ENCODE results near the gene APOB. TPM values are rescaled to one million over a fixed set of nuclear protein-coding genes. Genes with fewer than 3 reads are reported as not detected.

Gene APOB, protein sequence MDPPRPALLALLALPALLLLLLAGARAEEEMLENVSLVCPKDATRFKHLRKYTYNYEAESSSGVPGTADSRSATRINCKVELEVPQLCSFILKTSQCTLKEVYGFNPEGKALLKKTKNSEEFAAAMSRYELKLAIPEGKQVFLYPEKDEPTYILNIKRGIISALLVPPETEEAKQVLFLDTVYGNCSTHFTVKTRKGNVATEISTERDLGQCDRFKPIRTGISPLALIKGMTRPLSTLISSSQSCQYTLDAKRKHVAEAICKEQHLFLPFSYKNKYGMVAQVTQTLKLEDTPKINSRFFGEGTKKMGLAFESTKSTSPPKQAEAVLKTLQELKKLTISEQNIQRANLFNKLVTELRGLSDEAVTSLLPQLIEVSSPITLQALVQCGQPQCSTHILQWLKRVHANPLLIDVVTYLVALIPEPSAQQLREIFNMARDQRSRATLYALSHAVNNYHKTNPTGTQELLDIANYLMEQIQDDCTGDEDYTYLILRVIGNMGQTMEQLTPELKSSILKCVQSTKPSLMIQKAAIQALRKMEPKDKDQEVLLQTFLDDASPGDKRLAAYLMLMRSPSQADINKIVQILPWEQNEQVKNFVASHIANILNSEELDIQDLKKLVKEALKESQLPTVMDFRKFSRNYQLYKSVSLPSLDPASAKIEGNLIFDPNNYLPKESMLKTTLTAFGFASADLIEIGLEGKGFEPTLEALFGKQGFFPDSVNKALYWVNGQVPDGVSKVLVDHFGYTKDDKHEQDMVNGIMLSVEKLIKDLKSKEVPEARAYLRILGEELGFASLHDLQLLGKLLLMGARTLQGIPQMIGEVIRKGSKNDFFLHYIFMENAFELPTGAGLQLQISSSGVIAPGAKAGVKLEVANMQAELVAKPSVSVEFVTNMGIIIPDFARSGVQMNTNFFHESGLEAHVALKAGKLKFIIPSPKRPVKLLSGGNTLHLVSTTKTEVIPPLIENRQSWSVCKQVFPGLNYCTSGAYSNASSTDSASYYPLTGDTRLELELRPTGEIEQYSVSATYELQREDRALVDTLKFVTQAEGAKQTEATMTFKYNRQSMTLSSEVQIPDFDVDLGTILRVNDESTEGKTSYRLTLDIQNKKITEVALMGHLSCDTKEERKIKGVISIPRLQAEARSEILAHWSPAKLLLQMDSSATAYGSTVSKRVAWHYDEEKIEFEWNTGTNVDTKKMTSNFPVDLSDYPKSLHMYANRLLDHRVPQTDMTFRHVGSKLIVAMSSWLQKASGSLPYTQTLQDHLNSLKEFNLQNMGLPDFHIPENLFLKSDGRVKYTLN (N-terminal part only)
- polyA plus RNA-seq (ENCODE audit: insufficient read length in 3 of 3): 1 to 10 TPM in 2 of 3 donors, under 1 TPM in 1; 0.90 to 2.2 (median 1.5) TPM

DNA sequence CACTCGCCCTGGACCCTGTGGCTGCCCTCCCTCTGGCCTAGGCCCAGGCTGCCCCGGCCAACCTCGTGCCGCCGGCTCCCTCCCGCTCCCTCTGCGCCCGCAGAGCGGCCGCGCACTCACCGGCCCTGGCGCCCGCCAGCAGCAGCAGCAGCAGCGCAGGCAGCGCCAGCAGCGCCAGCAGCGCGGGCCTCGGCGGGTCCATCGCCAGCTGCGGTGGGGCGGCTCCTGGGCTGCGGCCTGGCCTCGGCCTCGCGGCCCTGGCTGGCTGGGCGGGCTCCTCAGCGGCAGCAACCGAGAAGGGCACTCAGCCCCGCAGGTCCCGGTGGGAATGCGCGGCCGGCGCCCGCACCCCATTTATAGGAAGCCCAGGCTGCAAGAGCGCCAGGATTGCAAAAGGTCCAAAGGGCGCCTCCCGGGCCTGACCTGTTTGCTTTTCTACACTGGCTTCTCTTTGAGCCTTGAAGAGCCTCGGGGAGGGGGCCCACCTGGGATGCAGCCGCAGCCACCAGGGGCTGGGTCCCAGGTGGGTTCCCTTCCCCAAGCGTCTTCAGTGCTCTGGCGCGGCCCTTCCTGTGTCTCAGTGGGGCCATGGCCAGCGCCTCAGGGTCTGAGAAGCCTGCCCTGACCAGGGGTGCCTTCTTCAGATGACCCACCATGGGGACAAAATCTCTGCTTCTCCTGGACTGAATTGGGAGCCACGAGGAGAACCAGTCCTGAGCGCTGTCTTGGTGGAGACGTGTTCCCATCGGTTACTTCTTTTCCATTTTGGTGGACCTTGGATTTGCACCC is at the start of gene APOB:
TSS of gene APOB (minus strand) at position 330 of the 789 bp plus-strand sequence. CDS start at position 202, 128 bp downstream.
- no peak for DNase-seq (ENCODE audit: low read depth in 3 of 3, low spot score in 2 of 3)

- DNase-seq (ENCODE audit: low read depth in 3 of 3, low spot score in 2 of 3): no peak
Measured at GRCh38 chr2:21092308-21092869, 48.5 kb upstream of the APOB start.

DNA sequence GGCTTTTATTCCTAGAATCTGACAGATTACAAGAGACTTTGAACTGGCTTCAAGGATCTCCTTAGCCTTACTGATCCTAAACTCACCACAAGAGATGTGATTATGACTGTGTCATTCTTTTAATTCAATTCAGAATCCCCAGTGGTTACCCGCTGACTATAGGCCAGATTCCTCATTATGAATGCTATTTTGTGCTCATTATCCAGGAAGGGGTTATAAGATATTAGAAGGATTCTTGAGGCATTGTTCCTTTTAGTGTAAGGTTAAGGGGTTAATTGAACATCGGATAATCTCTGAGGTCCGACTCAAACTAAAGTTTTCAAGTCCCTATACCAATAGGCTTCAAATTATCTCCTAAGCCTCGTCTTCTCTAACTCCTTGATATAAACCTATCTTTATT is 40.5 kb upstream of the APOB start:
- DNase-seq (ENCODE audit: low read depth in 3 of 3, low spot score in 2 of 3): no peak

DNA sequence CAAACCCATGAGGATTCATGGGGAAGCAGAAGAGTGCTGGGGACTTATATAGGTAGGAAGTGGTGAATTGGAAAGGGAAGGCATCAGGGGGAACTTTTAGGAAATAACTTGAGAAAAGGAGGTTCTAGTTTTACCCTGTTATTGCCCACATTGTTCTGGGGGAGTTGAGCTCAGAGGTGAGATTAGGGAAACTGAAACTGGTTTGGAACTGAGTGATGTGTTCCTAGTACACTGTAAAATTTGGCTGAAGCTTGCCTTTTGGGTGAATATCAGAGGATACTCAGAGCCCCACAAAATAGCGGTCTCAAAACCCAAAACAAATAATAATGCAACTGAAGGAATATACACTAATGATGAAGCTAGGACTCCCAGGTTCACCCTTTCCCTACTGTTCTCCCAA is 39.6 kb upstream of the APOB start:
- DNase-seq (ENCODE audit: low read depth in 3 of 3, low spot score in 2 of 3): no peak

DNA sequence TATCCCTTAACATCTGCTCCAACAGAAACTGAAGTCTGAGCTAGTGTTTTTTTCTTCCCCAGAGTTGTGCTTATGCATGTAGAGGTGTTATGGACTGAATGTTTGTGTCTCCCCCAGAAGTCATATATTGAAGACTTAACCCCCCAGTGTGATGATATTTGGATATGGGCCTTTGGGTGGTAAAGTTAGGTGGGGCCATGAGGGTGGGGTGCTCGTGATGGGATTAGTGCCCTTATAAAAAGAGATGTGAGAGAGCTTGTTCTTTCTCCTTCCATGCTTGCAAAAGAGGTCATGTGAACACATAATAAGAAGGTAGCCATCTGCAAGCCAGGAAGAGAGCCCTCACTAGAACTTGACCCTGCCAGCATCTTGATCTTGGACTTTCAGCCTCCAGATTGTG is 34.4 kb upstream of the APOB start:
- no peak for DNase-seq (ENCODE audit: low read depth in 3 of 3, low spot score in 2 of 3)

GRCh38 chr2:21072477-21073242 is 28.8 kb upstream of the APOB start:
- DNase-seq (ENCODE audit: low read depth in 3 of 3, low spot score in 2 of 3): no peak

GRCh38 chr2:21070341-21071257 is 26.7 kb upstream of the APOB start:
- DNase-seq (ENCODE audit: low read depth in 3 of 3, low spot score in 2 of 3): no peak

- DNase-seq (ENCODE audit: low read depth in 3 of 3, low spot score in 2 of 3): no peak
Measured at GRCh38 chr2:21069746-21070340, 26.0 kb upstream of the APOB start.

DNA sequence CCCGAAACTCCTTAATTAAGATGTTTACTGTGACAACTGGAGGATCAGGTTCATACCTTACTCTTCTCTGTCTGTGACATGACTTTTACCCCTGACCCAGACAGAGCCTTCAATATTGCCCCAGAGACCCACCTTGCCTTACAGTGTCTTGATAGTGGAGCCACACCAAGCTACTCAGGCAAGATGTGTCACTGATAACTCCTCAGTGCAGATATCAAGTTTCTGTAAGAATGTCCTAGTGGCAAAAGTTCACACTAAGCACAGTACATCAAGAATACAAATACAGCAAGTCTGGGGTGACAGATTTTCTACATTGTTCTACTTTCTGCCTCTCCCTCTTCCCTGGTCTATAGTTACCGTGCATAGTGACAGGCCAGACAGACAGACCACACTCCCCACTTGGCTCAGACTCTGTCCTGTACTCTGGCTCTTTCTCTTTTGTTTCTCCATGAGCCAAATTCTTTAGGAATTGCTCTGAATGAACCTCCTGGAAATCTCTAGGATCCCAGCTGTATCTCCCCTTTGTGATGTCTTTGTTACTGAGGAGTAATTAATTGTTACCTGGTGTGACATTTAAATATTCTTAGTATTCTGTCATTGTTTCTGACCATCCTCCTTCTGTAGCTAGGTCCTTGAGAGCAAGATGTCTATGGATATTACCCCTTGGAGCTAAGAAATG is 24.1 kb upstream of the APOB start:
- no peak for DNase-seq (ENCODE audit: low read depth in 3 of 3, low spot score in 2 of 3)

DNA sequence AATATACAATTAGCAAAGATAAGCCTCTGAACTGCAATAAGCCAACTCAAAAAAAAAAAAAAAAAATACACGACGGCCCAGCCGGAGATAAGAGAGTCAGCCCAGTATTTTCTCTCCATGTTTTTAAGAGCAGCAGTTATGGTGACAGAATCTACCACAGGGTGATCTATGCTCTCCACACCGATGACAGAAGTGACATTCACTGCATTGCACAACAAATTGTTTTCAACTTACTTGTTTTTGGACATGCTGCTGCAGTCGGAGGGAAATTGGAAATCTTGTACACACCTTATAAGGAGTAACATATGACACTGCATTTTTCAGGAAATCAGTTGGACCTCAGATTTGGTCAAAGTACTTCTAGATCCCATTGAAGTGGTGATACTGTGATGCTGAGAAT is 23.3 kb upstream of the APOB start:
- DNase-seq (ENCODE audit: low read depth in 3 of 3, low spot score in 2 of 3): no peak

- no peak for DNase-seq (ENCODE audit: low read depth in 3 of 3, low spot score in 2 of 3)
Measured at GRCh38 chr2:21059885-21060610, 16.2 kb upstream of the APOB start.

- DNase-seq (ENCODE audit: low read depth in 3 of 3, low spot score in 2 of 3): no peak
Measured at GRCh38 chr2:21057097-21057496, 13.2 kb upstream of the APOB start.

- no peak for DNase-seq (ENCODE audit: low read depth in 3 of 3, low spot score in 2 of 3)
Measured at GRCh38 chr2:21055879-21056790, 12.3 kb upstream of the APOB start.

GRCh38 chr2:21055451-21055850 is 11.6 kb upstream of the APOB start:
- no peak for DNase-seq (ENCODE audit: low read depth in 3 of 3, low spot score in 2 of 3)

DNA sequence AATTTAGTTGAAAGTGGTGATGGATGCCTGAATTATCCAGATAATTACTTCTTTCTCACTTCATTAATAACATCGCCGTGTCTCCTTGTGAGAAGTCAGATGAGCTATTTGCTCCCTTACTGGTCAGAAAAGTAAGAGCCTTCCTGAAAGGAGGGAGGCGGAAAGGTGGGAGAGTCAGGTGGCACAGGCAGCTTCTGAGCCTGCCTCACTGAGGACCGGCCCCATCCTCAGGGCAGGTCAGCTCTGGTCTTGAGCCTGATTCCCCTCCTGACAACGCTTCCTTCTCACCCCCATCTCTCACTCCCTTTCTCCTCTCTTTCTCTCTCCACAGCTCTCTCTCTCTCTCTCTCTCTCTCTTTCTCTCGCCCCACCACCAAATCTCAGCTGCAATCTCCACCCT is 10.1 kb upstream of the APOB start:
- no peak for DNase-seq (ENCODE audit: low read depth in 3 of 3, low spot score in 2 of 3)

Data from right renal cortex interstitium (tissue), 3 donors.